Activated gamma-delta T cell (primary cell): ENCODE measurements around the gene PRKAG2.

Experiments used
- DNase-seq: peaks from one replicate; lab custom pipeline; 2025; lab: John Stamatoyannopoulos, UW

Gene PRKAG2

DNA sequence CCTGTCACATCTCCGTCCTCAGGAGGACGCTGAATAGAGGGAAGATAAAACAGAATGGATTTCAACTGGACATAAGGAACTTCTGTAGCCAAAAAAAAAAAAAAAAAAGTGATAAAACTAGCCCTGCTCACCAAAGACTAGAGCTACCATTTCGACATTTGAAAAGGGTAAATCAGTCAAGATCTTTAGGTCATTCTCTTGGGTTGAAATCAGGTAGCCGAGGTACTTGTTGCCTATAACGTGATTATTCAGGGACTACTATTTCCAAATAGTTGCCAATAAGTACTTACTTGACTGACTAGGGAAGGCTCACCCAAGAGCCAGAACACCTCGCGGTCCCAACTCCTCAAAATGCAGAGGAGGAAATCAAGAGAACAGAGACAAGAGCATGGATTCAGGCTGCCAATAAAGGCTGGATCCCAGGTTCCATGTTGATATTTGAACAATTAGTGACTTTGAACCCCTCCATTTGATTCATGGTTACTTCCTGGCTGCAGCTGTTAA is 359.3 kb downstream of the PRKAG2 start:
- DNase-seq: no peak

DNA sequence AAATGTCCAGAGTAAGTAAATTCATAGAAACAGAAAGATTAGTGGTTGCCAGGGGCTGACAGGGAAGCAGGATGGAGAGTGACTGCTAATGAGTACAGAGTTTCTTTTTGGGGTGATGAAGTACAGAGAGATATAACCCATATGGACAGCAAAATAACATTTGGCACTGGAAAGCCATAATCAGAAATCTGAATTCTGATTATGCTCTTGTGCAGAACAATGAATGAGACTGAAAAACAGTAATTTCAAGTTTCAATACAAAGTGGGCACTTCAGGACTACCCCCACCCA is 361.7 kb downstream of the PRKAG2 start:
- DNase-seq: no peak

- no peak for DNase-seq
Measured at GRCh38 chr7:151514461-151515275, 362.2 kb downstream of the PRKAG2 start.

- no peak for DNase-seq
Measured at GRCh38 chr7:151513133-151513532, 363.8 kb downstream of the PRKAG2 start.

GRCh38 chr7:151512353-151512752 is 364.6 kb downstream of the PRKAG2 start:
- no peak for DNase-seq

GRCh38 chr7:151511946-151512345 is 365.0 kb downstream of the PRKAG2 start:
- DNase-seq: no peak

DNA sequence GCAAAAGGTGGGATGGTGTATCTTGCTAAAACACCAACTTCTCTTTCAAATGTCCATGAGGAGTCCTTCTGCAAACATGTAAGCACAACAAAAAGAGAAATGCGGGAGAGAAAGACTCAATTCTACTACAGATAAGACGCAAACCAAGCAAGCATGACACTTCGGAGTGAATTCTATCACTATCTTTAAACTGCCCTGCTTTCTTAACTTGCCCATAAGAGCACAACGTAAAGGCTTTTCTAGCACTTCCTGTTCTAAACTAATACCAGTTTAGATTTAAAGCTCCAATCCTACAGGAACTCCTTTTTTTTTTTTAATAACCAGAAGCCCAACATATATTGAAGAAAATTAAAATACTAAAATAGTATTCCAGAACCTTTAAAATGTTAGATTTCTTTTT is 365.6 kb downstream of the PRKAG2 start:
- no peak for DNase-seq

DNA sequence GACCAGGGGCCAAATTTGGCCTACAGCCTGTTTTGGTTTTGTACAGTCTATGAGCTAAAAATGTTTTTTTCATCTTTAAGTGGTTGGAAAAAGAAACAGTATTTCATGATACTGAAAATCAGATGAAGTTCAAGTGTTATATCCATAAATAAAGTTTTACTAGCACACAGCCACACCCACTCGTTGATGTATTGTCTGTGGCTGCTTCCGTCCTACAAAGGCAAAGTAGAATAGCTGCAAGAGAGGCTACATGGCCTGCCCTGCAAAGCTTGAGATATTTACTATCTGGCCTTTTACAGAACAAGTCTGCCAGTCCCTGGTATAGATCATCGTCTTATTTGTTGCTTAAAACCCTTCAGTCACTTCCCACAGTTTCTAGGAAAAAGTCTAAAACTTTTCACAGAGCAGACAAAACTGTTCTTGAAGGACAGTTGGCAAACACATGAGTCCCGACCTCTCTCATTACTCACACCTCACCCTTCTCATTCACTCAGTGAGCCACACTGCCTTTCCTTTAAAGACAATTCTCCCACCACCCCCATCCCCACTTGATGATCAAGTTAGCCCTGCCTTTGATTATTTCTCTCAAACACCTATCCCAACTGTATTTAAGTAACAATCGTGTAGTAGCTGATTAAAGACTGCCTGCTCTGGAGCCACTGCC is 367.1 kb downstream of the PRKAG2 start:
- no peak for DNase-seq

DNA sequence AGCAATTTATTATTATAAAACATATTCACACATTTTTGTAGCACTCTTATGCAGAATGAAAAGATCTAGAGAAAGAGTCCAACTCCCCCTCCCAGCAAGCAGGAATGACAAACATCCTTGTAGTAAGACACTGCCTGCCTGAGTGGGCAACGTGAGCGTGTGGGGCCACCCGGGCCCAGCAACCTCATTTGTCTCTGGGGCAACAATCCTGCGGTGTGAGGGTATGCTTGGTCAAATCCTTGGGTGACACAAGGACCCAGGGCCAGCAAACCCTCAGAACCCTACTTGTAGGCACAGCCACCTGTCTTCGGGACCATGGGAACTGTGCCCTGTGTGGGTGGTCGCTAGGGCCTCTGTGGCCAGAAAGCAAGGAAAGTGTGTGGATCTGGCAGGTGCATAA is 367.9 kb downstream of the PRKAG2 start:
- no peak for DNase-seq

GRCh38 chr7:151507806-151508205 is 369.1 kb downstream of the PRKAG2 start:
- no peak for DNase-seq

- DNase-seq: no peak
Measured at GRCh38 chr7:151506901-151507382, 370.0 kb downstream of the PRKAG2 start.
